ENCODE results near the gene FHOD3. TPM values are rescaled to one million over a fixed set of nuclear protein-coding genes. Genes with fewer than 3 reads are reported as not detected.

Gene FHOD3
- total and polyA plus RNA-seq, 2 of the 4 experiments (the other 2 are of a cell fraction) = 14.6 to 16.0 TPM

GRCh38 chr18:36652503-36652902 lies 355.0 kb downstream of the FHOD3 start:
- H2BK20ac ChIP-seq (ENCODE audit: low read depth, low read length) = no peak overlapping the region
- H3K27ac ChIP-seq (ENCODE audit: insufficient read depth, low read length) = no peak overlapping the region
- CTCF ChIA-PET = interaction anchor here (0.5 kb wide), 1 partner anchor 1130 kb away, joined by 3 read pairs; no protein-coding TSS in a partner anchor
- DNase-seq = no peak
- H4K5ac ChIP-seq (ENCODE audit: low read depth, low read length) = no peak overlapping the region
- POLR2A ChIA-PET (ENCODE audit: unreplicated experiment) = no interaction called here
- intact Hi-C loops (cut with micrococcal nuclease) = no loop called here
- H3K4me1 ChIP-seq (ENCODE audit: control insufficient read depth, insufficient read depth, low read length) = no peaks in the 10 kb centered on the region
- no peak overlapping the region for H3K23ac ChIP-seq (ENCODE audit: low read depth, low read length)
- no peak overlapping the region for H2AFZ ChIP-seq (replicated peaks; ENCODE audit: low read length, poor library complexity)
- ATAC-seq (ENCODE audit: low read depth) = no peak
- H3K4me2 ChIP-seq (ENCODE audit: low read depth, low read length) = no peak overlapping the region
- H3K9me3 ChIP-seq (ENCODE audit: control insufficient read depth, insufficient read depth, low read length) = no peaks in the 10 kb centered on the region
- no peak overlapping the region for H3K9ac ChIP-seq (ENCODE audit: low read depth, low read length)
- no peak for TF ChIP-seq CEBPB (IDR thresholded peaks at IDR 0.05; ENCODE audit: low read depth, low read length)
- no peak for TF ChIP-seq CHD1 (IDR thresholded peaks at IDR 0.05; ENCODE audit: low read depth, low read length)
- TF ChIP-seq MAZ (IDR thresholded peaks at IDR 0.05; ENCODE audit: borderline replicate concordance, low read depth, low read length) = no peak
- no peak for TF ChIP-seq ELK1 (IDR thresholded peaks at IDR 0.05; ENCODE audit: borderline replicate concordance, low read depth, low read length)
- TF ChIP-seq CTCF (conservative IDR thresholded peaks at IDR 0.05; ENCODE audit: low read depth, low read length) = no peak
- no peak for TF ChIP-seq RCOR1 (IDR thresholded peaks at IDR 0.05; ENCODE audit: insufficient replicate concordance, low read length)
- TF ChIP-seq FOS (IDR thresholded peaks at IDR 0.05; ENCODE audit: low read depth, low read length) = no peak
- no peak for TF ChIP-seq BHLHE40 (IDR thresholded peaks at IDR 0.05; ENCODE audit: low read depth, low read length)
- TF ChIP-seq MAFK (IDR thresholded peaks at IDR 0.05; ENCODE audit: low read depth, low read length) = no peak
- H3K79me1 ChIP-seq (ENCODE audit: low read depth in 1 of 2, low read length in 2 of 2) = no peaks in the 10 kb centered on the region
- dilution Hi-C loops (cut with HindIII; ENCODE audit: low sequenced_read_pairs, unreplicated experiment) = no loop called here
- no peak overlapping the region for H3K4ac ChIP-seq (ENCODE audit: low read depth, low read length)
- no peaks in the 10 kb centered on the region for H3K27me3 ChIP-seq (ENCODE audit: control insufficient read depth, insufficient read depth, low read length)
- H4K20me1 ChIP-seq (ENCODE audit: insufficient read depth, low read length) = no peaks in the 10 kb centered on the region
- no peak overlapping the region for H3K56ac ChIP-seq (ENCODE audit: extremely low read depth, insufficient read depth, low read length)
- H2BK5ac ChIP-seq (ENCODE audit: low read depth, low read length, poor library complexity, severe bottlenecking) = no peak overlapping the region
- H2AK5ac ChIP-seq (ENCODE audit: low read depth, low read length) = no peak overlapping the region
- no peak overlapping the region for H3K14ac ChIP-seq (replicated peaks; ENCODE audit: low read depth, low read length)
- H2AK9ac ChIP-seq (replicated peaks; ENCODE audit: low read depth, low read length, poor library complexity) = no peak overlapping the region
- H3K18ac ChIP-seq (ENCODE audit: low read depth, low read length) = no peak overlapping the region
- no TSS peak for BruUV-seq (replicated peaks)
- no peak overlapping the region for H2BK15ac ChIP-seq (ENCODE audit: low read depth, low read length)
- H2BK120ac ChIP-seq (ENCODE audit: low read depth, low read length) = no peak overlapping the region
- H4K91ac ChIP-seq (ENCODE audit: insufficient read depth, low read depth, low read length) = no peak overlapping the region
- no peaks in the 10 kb centered on the region for H3K36me3 ChIP-seq (ENCODE audit: control insufficient read depth, insufficient read depth, low read length)
- H3K9me1 ChIP-seq (ENCODE audit: insufficient read depth, low read length) = no peaks in the 10 kb centered on the region
- 84% methylated on average over 6 of the region's 10 CpGs; no CpG with 5 or more reads in 1 of the 2 experiments for WGBS, 2 experiments (ENCODE audit: extremely low coverage in 2 of 2, insufficient read length in 1 of 2)
- H3K4me3 ChIP-seq (ENCODE audit: insufficient read depth, low read depth, low read length) = no peak overlapping the region
- in situ Hi-C loops (cut with MboI; ENCODE audit: low sequenced_read_pairs) = no loop called here
- H4K8ac ChIP-seq (ENCODE audit: low read depth in 2 of 2, low read length in 2 of 2) = no peak overlapping the region

Data from IMR-90 (cell line).